Kidney tubule cell (primary cell): Measurements from ENCODE around the gene CCDC180.
"Not testable (repeated sequence)": the region's sequence is repeated elsewhere in the genome, so short reads cannot be mapped to it uniquely, and the experiment has no call there.

Experiments used
- DNase-seq: peaks from one replicate; pipeline ENCODE4 v3.0.0-alpha.2; 2018; ENCODE audit warnings: low spot score

The CCDC180 gene

GRCh38 chr9:97307500-97308163, at the start of gene CCDC180:
CCDC180 (plus strand) TSS chr9:97307659; CDS start chr9:97308064, 405 bp downstream.
- no peak for DNase-seq

- DNase-seq, result not testable (repeated sequence)
These were observed 47.5 kb upstream of the CCDC180 start for GRCh38 chr9:97259834-97260514.

DNA sequence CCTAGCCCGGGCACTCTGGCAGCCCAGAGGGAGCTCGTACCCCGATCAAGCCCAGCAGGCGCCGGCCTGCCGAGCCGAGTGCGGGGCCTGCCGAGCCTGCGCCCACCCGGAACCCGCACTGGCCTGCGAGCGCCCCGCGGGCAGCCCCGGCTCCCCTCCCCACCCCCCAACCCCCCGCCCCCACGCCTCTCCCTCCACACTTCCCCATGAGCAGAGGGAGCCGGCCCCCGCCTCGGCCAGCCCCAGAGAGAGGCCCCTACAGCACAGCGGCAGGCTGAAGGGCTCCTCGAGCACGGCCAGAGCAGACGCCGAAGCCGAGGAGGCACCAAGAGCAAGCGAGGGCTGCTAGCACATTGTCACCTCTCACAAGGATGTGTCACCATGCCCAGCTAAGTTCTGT, 36.2 kb upstream of the CCDC180 start:
- no peak for DNase-seq

DNA sequence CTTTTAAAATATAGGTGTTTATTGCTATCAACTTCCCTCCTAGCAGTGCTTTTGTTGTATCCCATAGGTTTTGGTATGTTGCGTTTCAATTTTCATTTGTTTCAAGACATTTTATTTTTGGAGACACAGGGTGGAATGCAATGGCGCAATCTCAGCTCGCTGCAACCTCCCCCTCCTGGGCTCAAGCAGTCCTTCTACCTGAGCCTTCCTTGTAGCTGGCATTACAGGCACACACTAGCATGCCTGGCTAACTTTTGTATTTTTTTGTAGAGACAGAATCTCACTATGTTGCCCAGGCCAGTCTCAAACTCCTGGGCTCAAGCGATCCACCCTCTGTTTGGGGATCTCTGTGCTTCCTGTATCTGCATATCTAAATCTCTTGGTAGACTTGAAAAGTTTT, 35.4 kb upstream of the CCDC180 start:
- no peak for DNase-seq

DNA sequence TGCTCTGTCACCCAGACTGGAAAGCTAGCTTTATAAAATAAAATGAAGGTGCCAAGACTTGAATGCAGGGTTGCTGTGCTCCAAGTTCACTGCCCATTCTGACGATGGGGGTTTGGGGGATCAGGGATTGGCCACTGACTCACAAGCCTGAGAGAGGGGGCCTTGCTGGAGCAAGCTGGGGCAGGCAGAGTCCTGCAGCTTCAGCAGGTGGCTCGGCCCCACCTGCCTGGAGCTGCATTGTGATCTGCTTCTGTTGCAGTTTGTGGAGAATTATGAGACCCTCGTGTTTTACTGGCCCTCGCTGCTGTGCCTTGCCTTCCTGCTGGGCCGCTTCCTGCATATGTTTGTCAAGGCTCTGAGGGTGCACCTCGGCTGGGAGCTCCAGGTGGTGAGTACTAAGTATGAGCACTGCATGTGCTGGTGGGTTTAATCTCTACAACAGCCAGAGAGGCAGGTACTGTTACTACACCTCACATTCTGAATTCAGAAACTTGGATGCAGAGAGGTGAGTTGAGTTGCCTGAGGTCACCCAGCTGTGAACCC, 31.1 kb upstream of the CCDC180 start:
- DNase-seq, result no peak

GRCh38 chr9:97277953-97278352, 29.5 kb upstream of the CCDC180 start:
- no peak for DNase-seq

- no peak for DNase-seq
These were observed 26.6 kb upstream of the CCDC180 start for GRCh38 chr9:97280755-97281330.

- no peak for DNase-seq
These were observed 23.7 kb upstream of the CCDC180 start for GRCh38 chr9:97283768-97284167.

DNA sequence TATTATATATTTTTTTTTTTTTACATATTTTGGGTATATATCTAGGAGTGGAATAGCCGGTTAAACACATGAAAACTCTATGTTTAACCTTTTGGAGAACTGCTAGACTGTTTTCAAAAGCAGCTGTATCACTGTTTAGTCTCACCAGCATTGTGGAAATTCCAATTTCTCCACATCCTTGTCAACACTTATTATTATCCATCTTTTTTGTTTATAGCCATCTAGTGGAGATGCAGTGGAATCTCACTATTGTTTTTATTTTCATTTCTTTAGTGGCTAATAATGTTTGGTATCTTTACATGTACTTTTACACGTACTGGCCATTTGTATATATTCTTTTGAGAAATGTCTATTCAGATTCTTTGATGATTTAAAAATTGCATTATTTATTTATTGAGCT, 22.7 kb upstream of the CCDC180 start:
- no peak for DNase-seq

DNA sequence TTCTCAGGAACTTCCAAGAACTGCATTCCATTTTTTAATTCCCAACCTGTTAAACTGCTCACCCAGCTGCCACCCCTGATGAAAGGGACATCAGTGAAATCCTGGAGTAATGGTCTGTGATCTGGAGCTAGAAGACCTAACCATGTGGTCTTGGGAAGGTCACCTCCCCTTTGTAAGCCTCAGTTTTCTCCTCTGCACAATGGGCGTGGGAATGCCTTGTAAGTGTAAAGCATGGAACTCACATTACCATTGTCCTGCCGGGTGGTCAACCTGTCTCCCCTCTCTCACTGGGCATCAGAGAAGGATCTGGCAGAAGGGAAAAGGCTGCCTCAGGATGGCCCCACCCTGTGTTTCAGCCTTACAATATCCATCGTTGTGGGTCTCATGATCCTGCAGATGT, 15.3 kb upstream of the CCDC180 start:
- DNase-seq, result no peak

DNA sequence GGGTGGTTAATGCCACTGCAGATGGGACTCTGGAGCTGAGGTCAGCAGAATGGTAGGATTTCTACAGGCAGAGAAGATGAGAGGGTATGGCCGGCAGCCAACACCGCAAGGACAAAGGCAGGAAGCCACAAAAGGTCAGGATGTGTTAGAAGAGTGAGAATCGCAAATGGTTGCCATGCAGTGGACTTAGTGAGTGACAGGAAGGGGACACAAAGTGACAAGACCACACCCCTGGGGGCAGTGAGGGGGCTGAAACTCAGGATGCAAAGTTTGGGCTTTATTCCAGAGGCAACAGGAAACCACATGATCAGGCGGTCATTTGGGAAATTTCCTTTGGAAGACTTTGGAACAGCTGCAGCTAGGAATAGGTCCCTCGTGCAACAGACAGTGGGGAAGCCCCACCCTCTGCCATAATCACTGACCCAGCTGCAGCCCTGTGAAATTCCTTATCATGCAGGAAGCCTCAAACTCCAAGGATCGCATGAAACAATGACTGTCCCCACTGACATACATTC, 14.2 kb upstream of the CCDC180 start:
- peak; percentile 65 for DNase-seq

GRCh38 chr9:97293818-97294217, 13.6 kb upstream of the CCDC180 start:
- no peak for DNase-seq

DNA sequence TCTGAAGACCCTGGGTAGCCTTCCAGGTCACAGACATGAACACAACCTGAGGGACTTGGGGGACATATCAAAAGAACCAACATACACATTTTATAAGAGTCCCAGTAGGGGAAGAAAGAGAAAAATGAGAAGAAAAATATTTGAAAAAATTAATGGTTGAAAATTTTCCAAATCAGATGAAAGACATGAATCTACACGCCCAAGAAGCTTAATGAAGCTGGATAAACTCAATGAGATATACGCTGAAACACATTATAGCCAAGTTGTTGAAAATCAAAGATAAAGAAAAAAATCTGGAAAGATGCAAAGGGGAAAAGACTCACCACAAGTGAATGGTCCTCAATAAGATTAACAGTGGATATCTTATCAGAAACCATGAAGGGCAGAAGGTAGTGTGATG, 9.6 kb upstream of the CCDC180 start:
- DNase-seq, result no peak

GRCh38 chr9:97299809-97300414, 7.5 kb upstream of the CCDC180 start:
- DNase-seq, result no peak

DNA sequence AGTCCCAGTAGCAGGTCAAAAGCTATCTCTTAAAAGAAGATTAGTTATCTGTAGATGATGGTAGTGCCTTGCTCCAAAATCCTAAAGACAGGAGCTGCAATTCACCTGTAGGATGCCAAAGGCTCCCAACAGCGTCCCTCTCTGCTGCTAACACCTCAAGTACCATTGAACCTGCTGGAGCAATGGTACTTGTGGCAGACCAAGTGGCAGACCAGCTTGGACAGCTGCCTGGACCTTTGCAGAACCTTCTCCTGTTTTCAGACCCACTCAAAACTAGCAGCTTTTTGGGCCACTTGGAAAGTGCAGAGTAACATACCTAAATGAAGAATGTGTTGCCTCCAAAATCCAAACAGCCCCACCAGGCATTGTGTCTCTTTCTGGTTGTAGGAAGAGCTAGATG, 6.9 kb upstream of the CCDC180 start:
- no peak for DNase-seq

GRCh38 chr9:97301974-97302373, 5.5 kb upstream of the CCDC180 start:
- DNase-seq, result no peak

DNA sequence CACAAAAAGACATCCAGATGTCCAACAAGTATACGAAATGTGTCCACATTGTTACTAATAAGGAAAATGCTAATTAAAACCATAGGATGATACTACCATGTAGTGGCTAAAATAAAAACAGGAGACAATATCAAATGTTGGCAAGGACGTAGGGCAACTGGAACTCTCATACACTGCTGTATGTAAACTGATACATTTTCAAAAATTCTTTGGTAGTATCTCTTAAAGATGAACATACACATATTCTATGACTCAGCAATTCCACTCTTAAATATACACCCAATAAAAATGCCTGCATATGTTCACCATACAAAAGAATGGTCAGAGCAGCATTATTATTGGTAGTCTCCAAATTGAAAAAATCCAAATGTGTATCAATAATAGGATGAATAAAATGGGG, 2.9 kb upstream of the CCDC180 start:
- no peak for DNase-seq

DNA sequence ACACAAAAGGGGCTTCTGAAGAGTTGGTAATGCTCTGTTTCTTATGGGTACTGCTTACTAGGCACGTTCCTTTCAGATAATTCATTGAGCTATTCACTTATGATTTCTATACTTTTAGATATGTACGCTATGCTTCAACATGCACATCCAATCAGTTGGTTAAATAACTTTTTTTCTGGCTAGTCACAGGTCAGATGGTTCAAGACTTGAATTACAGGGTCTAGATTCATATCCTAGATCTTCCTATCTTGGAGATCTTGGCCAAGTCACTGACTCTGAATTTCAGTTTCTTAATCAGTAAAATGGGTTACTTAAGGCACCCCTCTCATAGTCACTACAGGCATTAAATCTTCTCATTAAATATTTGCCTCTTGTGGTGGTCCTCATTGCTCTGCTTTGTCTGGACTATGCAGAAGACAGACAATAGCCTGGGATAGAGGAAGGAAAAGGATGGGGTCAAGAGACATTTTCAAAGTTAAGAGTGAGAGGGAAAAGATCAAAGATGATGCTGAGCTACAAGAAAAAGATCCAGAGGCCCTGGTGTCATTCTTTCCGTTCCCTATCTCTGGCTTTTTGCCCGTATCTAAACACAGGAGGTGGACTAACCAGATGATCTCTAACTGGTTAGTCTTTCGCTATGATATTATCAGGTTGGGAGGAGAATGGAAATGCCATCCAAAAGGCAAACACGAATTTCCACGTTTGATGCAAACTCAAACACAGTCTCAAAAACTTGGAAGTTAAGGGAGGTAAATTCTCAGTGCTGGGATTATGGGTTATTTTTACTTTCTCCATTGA, 1.8 kb upstream of the CCDC180 start:
- DNase-seq, result no peak

- DNase-seq, result peak; percentile 71
These were observed 368 bp upstream of the CCDC180 start for GRCh38 chr9:97307091-97307490.

DNA sequence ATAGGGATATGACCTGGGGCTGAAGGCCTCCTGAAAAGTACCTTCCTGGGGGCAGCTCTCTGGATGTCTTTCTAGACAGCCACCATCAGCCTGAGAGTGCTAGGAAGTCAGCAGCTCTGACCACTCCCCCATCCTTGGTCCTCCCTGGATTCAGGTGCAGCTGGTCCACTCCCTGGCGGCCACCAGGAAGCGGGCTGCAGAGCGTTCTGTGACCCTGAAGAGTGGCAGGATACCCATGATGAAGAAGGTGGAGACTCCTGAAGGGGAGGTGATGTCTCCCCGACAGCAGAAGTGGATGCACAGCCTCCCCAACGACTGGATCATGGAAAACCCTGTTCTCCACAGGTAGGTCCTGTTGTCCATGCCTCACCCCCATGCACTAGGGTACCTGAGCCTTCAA, 1.8 kb downstream of the CCDC180 start:
- DNase-seq, result no peak

- no peak for DNase-seq
These were observed 2.6 kb downstream of the CCDC180 start for GRCh38 chr9:97310023-97310422.

GRCh38 chr9:97310896-97311295, 3.4 kb downstream of the CCDC180 start:
- DNase-seq, result no peak
